HG03439 (cell line): ENCODE data around the gene IZUMO4.

ENCODE experiments used
- ATAC-seq: cut with Tn5 transposase; IDR thresholded peaks from one replicate; pipeline ENCODE4 v1.9.1; 2021; ENCODE audit warnings: mild to moderate bottlenecking, moderate library complexity; ENCODE audit not compliant: unreplicated experiment

The IZUMO4 gene

DNA sequence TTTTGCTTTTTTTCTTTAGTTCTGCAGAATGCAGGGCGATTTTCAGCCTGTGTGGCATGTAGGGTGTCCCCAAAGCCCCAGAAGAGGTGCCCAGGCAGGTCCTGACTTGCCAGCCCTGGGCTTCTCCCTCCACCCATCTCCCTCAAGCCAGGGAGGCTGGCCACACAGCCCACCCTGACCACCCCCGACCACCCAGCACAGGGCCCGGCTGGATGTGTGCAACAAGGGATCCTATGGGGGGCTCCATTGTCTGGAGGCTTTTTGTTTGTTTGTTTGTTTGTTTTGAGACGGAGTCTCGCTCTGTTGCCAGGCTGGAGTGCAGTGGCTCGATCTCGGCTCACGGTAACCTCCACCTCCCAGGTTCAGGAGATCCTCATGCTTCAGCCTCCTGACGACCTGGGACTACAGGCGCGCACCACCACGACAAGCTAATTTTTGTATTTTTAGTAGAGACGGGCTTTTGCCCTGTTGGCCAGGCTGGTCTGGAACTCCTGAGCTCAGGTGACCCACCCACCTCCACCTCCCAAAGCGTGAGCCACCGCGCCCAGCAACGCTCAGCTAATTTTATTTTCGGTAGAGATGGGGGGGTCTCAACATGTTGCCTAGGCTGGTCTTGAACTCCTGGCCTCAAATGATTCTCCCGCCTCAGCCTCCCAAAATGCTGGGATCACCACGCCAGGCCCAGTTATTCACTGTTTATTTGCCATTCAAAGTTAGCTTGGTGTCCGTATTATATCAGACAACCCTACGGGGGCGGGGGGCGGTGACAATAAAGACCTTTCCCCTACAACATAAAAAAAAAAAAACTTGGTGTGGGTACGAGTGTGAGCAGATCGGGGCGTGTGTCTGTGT, 37.9 kb upstream of the IZUMO4 start:
- ATAC-seq, result no peak

DNA sequence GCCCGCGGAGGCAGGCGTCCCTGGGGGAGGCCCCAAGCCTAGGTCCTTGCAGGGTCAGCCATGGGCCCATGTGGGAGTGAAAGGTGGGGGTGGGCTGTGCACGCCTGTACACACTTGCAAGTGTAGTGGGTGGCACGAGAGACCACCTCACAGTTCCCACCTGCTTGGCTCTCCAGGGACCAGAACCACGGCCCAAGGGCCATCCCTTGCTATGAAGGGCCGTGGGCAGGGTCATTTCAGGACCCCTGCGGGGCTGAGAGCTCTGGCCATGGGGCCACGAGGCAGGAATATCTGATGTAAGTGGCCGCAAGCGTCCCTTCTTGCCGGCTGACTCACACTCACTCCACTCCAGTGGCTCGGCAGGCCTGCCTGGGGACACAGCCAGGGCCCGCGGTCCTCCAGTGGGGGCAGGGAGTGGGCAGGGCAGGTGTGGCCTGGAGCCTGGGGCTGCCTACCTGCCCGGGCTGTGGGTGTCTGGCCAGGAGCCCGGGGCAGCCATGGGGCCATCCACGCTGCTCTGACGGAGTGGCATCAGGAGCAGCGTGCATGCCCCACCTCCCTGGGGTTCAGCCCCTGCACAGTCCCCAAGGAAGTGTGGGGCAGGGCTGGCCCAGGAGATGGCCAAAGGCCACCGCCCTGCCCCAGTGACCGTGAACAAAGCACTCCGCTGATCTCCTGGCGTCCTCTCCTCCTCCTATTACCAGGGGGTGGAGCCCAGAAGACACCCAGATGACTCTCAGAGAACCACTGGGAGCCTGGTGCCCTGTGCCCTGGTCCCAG, 37.1 kb upstream of the IZUMO4 start:
- no peak for ATAC-seq

DNA sequence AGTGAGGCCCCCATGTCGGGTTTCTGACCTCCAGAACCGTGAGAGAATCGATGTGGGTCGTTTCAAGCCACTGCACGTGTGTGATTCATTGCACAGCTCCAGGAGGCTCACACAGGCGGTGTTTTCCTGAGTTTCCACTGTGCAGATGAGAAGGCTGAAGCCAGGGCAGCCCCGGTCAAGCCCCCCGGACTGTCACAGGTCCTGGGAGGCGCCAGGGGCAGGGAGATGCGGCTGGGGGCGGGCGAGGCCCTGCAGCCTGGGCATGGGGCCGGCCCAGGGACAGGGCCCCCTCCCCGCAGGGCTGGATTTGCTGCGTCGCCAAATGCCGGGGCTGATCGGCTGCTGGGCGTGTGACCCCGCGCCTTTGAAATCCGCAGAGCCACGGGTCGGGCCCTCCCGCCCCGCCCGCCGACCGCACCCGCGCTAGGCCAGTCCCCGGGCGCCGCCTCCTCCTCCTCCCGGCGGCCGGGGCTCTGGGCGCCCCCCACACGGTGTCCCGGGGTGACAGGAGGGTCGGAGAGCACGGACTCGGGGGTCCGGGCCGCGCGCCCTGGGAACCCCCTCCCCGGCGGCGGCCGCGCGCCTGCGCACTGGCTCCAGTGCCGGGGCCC, 35.7 kb upstream of the IZUMO4 start:
- ATAC-seq, result peak; percentile 28

DNA sequence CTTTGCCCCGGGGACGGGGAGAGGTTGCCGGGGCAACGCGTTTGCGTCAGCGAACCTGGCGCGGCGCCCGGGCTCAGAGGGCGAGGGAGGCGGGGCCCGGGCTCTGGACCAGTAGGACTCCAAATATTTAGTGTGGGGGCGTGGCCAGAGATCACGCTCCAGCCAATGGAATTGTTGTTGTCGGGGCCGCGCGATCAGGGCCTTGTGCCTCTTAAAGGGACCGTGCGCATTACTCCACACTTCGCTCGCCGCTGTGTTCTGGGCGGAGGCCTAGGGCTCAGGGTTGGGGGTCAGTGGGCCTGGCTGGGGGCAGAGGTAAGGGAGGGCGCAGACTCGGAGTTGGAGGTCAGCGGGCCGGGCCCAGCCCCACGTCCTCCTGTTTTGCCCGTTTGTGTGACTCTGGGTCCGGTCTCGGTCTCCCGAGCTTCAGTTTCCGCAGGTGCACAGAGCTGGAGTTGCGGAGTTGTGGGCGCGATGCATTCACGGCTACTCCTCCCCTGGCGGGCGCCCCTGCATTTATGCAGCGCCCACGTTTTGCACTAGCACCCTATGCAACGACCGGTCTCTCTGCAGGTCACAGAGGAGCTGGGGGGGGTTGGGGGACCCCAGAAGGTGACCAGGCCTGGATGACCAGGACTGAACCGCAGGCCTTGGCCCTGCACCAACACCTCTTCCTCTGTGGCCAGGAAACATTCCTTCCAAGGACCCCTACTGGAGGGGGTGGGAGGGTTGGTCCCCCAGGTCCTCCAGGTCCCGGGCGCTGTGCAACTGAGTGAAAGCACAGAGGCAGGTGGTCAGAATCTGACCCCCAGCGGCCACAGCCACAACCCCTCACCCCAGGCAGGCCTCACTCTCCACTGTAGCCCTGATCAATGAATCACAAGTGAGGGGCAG, 35.0 kb upstream of the IZUMO4 start:
- peak; percentile 72 for ATAC-seq

DNA sequence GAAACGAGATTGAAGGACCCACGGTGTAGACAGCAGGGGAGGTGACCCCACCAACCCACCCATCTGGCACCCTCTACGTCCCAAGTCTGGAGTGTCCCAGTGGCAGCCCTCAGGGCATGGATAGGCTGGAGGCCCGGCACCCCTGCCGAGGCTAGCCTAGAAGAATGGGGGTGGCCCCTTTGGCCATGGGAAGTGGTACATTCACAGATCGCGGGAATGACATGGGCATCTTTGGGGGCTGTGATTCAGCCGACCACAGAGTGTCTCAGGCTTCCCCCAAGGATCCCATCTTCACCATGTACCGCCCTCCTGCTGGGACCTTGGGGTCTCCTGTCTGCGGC, 34.4 kb upstream of the IZUMO4 start:
- ATAC-seq, result no peak

DNA sequence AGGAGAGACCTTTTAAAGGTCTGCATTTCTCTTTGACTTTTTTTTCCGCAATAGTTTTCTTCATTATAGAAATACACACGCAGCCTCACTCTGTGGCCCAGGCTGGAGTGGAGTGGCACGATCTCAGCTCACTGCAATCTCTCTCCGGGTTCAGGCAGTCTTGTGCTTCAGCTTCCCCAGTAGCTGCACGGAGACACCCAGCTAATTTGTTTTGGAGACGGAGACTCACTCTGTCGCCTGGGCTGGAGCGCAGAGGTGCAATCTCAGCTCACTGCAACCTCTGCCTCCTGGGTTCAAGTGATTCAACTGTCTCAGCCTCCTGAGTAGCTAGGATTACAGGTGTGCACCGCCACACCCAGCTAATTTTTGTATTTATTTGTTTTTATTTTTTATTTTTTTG, 33.9 kb upstream of the IZUMO4 start:
- no peak for ATAC-seq

DNA sequence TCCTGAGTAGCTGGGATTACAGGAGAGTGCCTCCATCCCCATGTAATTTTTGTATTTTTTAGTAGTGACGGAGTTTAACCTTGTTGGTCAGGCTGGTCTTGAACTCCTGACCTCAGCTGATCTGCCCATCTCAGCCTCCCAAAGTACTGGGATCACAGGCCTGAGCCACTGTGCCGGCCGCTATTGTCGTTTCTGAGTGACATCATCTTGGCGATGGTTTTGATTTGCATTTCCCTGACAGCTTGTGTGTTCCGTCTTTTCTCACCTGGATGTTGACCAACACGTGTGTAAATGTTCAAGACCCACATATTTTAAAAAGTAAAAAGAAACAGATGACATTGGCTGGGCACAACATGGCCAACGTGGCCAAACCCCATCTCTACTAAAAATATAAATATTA, 32.9 kb upstream of the IZUMO4 start:
- ATAC-seq, result no peak

DNA sequence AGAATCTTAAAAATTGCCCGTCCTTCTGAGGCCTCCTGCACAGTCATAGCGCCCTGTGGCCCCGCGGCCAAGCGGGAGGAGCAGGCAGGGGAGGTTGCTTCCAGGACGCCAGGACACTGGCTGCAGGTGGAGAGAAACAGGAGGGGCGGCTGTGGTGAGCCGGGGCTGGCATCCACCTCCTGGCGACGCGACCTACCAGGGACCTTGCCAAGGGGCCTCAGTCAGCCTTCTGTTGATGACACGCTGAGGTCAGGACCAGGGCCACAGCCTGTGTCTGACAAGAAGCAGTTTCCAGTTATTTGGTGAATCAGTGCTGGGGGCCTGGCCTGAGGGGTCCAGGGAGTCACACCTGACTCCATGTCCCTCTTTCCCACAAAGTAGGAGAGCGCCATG, 32.3 kb upstream of the IZUMO4 start:
- ATAC-seq, result no peak

DNA sequence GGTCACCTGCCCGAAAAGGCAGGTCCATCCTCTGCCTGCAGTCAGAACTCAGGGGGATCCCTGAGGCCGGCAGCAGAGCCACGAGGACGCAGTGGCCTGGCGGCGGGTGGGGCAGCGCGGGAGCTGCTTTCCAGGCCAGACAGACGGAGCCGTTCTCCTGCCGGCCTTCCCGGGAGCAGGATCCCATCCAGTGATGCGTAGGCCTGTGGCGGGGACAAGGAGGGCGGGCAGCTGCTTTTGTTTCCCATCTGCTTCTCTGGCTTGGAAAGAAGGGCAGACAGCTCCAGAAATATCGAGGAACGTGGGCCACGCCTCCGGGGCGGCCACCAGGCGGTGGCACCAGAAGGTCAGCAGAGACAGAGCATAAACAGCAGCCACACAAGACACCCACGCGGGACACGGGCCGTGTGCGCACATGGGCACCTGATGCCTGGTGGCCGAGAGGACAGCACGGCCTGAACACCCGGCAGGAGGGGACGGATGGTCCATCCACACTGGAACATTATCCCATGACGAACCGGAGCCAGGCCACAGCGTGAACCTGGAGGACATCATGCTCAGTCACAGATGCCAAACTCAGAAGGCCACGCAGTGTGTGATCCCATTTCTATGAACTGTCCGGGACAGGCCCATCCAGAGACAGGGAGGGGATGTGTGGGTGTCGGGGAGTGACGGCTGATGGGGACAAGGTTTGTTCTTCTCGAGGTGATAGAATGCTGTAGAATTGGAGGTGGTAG, 31.8 kb upstream of the IZUMO4 start:
- no peak for ATAC-seq

DNA sequence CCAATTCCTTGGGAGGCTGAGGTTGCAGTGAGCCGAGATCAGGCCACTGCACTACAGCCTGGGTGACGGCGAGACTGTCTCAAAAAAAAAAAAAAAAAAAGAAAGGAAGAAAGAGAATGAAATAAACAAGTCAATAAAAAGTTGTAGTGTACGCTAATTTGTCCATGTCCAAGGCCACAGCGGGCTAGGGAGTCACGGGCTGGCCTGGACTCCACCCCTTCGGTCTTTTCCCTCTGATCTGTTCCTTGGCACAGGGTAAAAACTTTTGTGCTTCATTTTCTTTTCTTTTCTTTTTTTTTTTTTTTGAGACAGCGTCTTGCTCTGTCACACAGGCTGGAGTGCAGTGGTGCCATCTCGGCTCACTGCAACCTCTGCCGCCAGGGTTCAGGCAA, 26.3 kb upstream of the IZUMO4 start:
- ATAC-seq, result no peak

DNA sequence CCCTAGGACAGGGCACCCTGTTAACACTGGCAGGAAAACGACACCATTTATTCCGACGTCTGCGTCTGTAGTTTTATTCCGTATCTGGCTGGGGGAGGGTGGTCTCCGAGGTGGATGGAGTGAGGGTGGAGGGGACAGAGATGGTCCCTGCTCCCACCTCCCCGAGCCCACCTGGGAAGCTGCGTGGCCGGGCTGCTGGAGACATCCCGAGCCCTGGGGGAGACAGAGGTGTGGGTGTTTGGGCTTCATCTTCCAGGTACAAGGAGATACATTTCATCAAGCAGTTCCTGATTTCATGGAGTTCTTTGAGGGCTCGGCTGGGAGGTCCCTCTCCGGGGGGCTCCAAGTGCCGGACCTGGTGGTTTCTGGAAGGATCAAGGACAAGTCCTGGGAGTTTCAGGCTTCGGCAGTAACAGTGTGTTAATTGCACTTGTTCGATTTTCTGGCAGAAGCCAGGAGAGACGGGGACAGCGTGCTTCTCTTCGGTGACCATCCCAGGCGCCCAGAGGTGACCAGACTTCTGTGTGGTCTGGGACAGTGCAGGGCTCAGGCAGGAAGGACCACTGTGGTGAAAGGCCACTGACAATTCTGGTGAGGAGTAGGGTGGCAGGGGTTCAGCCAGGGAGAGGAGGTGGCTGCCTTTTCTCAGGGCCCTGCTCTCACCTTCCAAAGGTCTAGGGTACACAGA, 25.6 kb upstream of the IZUMO4 start:
- no peak for ATAC-seq

DNA sequence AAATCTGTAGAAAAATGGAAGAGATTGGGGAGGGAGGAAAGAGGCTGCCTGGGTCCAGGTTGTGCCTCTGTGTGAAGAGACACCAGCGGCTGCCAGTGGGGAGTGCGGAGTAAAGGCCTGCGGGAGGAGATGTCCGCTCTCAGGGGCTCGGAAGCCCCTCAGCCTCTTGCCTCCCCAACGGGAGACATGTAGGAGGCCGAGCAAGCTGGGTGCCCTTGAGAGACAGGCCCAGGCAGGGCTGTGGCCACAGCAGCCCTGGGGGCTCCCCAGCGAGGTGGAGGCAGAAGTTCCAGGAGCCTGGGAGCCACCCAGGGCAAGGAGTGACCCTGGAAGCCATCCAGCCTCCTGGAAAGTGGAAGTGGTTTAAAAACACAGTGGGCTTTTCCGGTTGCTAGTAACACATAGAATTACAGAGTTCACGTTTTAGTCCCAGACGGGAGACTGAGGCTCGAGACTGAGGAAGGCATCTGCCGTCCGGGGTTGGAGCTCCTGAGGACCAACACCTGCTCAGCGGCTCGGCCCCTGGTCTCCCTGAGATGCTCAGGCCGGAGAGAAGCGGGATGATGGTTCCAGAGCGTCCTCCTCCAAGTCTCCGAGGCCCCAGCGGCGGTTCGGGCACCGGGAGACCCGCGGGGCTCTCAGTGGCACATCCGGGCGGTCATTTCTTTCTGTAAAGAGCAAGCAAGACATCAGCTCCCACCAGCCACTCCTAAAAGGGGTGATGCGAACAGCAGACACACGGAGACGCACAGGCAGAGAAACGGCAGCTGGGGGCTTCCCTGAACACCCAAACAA, 23.8 kb upstream of the IZUMO4 start:
- no peak for ATAC-seq

DNA sequence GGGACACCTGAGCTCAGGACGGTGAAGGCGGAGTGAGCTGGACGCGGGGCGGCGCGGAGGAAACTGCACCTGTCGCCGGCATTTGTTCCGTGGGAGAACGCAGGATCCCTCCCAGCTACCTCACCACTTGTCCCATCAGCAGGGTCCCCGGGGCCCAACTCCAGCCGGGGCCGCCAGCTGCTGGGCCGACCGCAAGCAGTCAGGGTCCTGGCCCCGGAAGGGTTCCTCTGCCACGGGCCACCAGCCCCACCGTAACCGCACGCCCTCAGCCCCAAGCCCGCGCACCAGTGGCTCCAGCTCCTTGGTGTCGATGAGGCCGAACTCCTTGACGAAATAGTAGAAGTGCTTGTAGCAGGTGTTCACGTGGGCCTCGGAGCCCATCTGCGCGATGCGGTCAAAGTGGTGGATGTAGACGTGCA, 20.2 kb upstream of the IZUMO4 start:
- ATAC-seq, result no peak

DNA sequence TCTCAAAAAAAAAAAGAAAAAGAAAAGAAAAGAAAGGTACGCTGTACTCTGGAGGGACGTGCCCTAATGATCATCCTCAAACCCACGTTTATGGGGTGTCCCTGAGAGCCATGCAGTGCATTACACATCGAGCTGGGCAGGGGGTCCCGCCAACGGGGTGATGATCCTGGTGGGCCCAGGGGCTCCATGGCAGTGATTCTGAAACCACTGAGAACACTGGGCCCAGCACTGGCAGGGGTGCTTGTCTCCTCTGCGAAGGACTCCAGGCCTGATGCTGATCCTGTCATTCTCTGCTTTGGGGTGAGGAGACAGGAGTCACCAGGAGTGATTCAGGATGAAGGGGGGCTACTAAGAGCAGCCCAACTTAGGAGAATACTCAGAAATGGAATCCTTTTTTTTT, 19.3 kb upstream of the IZUMO4 start:
- no peak for ATAC-seq

DNA sequence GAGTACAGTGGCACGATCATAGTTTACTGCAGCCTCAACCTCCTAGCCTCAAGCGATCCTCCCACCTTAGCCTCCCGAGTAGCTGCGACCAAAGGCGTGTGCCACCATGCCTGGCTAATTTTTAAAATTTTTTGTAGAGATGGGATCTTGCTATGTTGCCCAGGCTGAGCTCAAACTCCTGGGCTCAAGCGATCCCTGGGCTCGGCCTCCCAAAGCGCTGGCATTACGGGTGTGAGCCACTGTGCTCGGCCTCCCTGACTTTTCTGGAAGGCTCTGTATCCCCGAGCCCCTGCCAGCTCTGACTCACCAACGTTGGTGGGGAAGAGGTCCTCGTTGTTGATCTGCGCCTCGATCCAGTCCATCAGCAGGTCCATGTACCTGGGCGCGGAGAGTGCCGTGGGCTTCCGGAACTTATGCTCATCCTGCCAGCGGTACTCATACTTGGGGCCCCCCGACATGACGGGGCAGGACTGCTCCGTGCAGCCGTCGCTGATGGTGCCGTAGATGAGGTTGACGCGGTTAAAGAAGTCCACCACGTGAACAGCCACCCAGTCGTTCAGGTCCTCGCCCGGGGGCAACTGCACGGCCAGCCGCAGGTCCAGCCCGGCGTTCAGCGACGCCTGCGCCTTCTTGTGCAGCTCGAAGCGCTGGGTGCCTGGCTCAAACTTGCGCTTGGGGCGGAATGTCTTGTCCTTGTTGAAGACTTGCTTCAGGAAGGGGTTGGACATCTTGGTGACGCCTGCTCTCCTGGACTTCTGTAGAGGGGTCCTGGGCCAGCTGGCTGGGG, 18.7 kb upstream of the IZUMO4 start:
- ATAC-seq, result no peak

DNA sequence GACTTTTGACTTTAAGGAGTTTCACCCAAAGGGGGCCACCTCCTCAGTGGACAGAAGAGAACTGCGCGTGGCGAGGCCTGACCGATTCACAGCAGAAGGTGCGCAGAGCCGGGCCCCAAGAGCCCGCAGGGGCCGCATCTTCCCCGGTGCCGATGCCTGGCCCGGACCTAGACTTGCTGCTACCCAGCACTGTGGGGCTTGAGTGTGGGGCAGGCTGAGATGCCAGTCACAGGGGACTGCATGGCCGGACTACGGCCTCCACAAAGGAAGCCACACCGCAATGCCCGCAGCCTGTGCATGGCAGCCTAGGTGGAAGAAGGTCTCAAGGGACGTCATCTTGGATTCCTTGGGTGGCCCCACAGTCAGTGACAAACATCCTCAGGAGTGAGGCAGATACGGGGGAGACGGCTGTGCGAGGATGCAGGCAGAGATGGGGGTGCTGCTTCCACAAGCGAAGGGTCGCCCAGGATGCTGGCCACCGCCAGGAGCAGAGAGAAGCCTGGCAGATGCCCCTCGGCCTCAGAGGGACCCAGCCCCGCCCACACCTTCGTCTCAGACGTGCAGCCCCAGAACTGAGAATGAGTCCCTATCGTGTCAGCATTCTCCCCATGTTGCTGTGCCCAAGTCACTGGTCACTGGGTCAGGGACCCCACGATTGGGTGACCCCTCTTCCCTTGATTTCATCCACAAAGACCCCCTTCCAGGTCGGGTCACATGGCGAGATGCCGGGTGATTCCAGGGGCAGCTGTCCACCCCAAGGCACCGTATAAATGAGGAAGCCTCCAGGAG, 17.4 kb upstream of the IZUMO4 start:
- no peak for ATAC-seq

DNA sequence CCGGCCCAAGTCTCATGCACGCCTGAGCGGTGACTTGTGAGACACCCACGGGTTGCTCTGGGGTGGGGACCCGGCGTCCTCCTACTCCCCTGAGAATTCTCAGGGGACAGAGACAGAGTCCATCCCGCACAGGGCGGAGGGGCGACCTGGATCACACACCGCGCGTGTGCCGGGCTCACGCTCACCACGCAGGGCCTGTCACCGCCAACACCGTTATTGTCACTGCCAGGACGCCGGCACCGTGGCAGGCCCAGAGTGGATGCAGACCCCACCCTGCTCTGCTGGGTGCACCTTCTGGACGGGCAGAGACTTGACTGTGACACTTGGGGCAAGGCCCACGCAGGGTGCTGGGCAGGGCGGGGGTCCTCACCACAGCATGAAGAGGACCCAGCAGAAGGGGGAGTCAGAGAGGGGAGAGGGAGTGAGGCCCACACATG, 16.8 kb upstream of the IZUMO4 start:
- no peak for ATAC-seq
